GM23338 (cell line): Measurements from ENCODE around the gene CAPZB. TPM values are rescaled to one million over a fixed set of nuclear protein-coding genes. Genes with fewer than 3 reads are reported as not detected.

Source experiments
- ATAC-seq: fragments of 200-7000 bp; cut with Tn5 transposase; 3 replicates; pipeline ENCODE4 v1.9.1; 2020
- DNase-seq: peaks from one replicate; pipeline ENCODE4 v3.0.0-alpha.2; 2015; ENCODE audit warnings: low spot score
- H2AFZ ChIP-seq: fragments of 200-600 bp; sonication (generic); 2 replicates; pipeline ENCODE4 v1.8.0; 2016; ENCODE audit warnings: antibody characterized with exemption, mild to moderate bottlenecking, moderate library complexity
- H3F3A ChIP-seq: fragments of 200-600 bp; sonication (generic); replicated peaks from 2 replicates; pipeline ENCODE4 v1.8.0; 2017; ENCODE audit warnings: antibody characterized with exemption, mixed run types, low read depth
- H3K27ac ChIP-seq: fragments of 200-600 bp; sonication (generic); 2 replicates; pipeline ENCODE4 v1.6.1; 2016; ENCODE audit warnings: low read depth
- H3K27me3 ChIP-seq: fragments of 200-600 bp; sonication (generic); 2 replicates; pipeline ENCODE4 v1.8.0; 2016; ENCODE audit warnings: mild to moderate bottlenecking, mixed run types, moderate library complexity; ENCODE audit not compliant: insufficient read depth
- H3K36me3 ChIP-seq: fragments of 200-600 bp; sonication (generic); 2 replicates; pipeline ENCODE4 v1.8.0; 2016; ENCODE audit warnings: mild to moderate bottlenecking; ENCODE audit not compliant: insufficient read depth
- H3K4me1 ChIP-seq: fragments of 200-600 bp; sonication (generic); 2 replicates; pipeline ENCODE4 v1.8.0; 2016; ENCODE audit warnings: mild to moderate bottlenecking, moderate library complexity; ENCODE audit not compliant: insufficient read depth
- H3K4me2 ChIP-seq: fragments of 200-600 bp; sonication (generic); 2 replicates; pipeline ENCODE4 v1.7.1; 2017; ENCODE audit warnings: mixed run types
- H3K4me3 ChIP-seq: fragments of 200-600 bp; sonication (generic); 2 replicates; pipeline ENCODE4 v1.6.1; 2016; ENCODE audit warnings: mixed run types
- H3K79me2 ChIP-seq: fragments of 200-600 bp; sonication (generic); replicated peaks from 2 replicates; pipeline ENCODE4 v1.8.0; 2017; ENCODE audit warnings: mild to moderate bottlenecking; ENCODE audit not compliant: insufficient read depth
- H3K9me2 ChIP-seq: fragments of 200-600 bp; sonication (generic); 2 replicates; pipeline ENCODE4 v1.8.0; 2017; ENCODE audit not compliant: insufficient read depth
- H4K20me1 ChIP-seq: fragments of 200-600 bp; sonication (generic); replicated peaks from 2 replicates; pipeline ENCODE4 v1.8.0; 2017; ENCODE audit warnings: mild to moderate bottlenecking; ENCODE audit not compliant: insufficient read depth
- H3K27ac Mint-ChIP-seq: 2 replicates; pipeline ENCODE4 v1.8.0; 2020; ENCODE audit warnings: inconsistent platforms, mild to moderate bottlenecking, moderate library complexity, mixed read lengths
- H3K27me3 Mint-ChIP-seq: 3 replicates; pipeline ENCODE4 v1.8.0; 2022; ENCODE audit warnings: low read depth, mild to moderate bottlenecking, moderate library complexity, mixed read lengths, inconsistent platforms; ENCODE audit not compliant: insufficient read depth, poor library complexity
- H3K36me3 Mint-ChIP-seq: 3 replicates; pipeline ENCODE4 v1.8.0; 2021; ENCODE audit warnings: low read depth, mild to moderate bottlenecking, inconsistent platforms, moderate library complexity, mixed read lengths
- H3K4me1 Mint-ChIP-seq: 3 replicates; pipeline ENCODE4 v1.8.0; 2020; ENCODE audit warnings: mild to moderate bottlenecking, inconsistent platforms, mixed read lengths
- H3K4me3 Mint-ChIP-seq: 3 replicates; pipeline ENCODE4 v1.8.0; 2021; ENCODE audit warnings: moderate library complexity, mild to moderate bottlenecking, inconsistent platforms, mixed read lengths
- H3K9me3 Mint-ChIP-seq: 3 replicates; pipeline ENCODE4 v1.8.0; 2020; ENCODE audit warnings: moderate library complexity, mild to moderate bottlenecking, inconsistent platforms, mixed read lengths
- CREB1 ChIP-seq: fragments of 250-450 bp; sonication (Bioruptor Pico); IDR thresholded peaks from 2 replicates; pipeline ENCODE4 v1.5.0; 2020; ENCODE audit warnings: low read depth, mild to moderate bottlenecking, moderate library complexity
- EZH2 ChIP-seq: fragments of 200-600 bp; sonication (generic); IDR thresholded peaks from one replicate; pipeline ENCODE4 v1.8.0; 2017; ENCODE audit warnings: antibody characterized with exemption, mild to moderate bottlenecking, low read depth; ENCODE audit not compliant: unreplicated experiment
- EZH2phosphoT487 ChIP-seq: fragments of 200-600 bp; sonication (generic); IDR thresholded peaks from one replicate; pipeline ENCODE4 v1.8.1; 2018; ENCODE audit warnings: antibody characterized with exemption; ENCODE audit not compliant: unreplicated experiment
- JUNB ChIP-seq: IDR thresholded peaks from one replicate; pipeline ENCODE4 v1.6.1; 2016; ENCODE audit warnings: antibody characterized with exemption; ENCODE audit not compliant: unreplicated experiment
- NANOG ChIP-seq: IDR thresholded peaks from 2 replicates; pipeline ENCODE4 v1.6.1; 2016; ENCODE audit warnings: antibody characterized with exemption, borderline replicate concordance
- POLR2AphosphoS5 ChIP-seq: IDR thresholded peaks from 2 replicates; pipeline ENCODE4 v1.6.1; 2016; ENCODE audit warnings: antibody characterized with exemption, low read depth
- STAT1 ChIP-seq: IDR thresholded peaks from one replicate; pipeline ENCODE4 v1.6.1; 2016; ENCODE audit warnings: antibody characterized with exemption; ENCODE audit not compliant: unreplicated experiment
- ZNF114 ChIP-seq: fragments of 250-450 bp; sonication (Bioruptor Pico); IDR thresholded peaks from 2 replicates; pipeline ENCODE4 v1.5.0; 2020; ENCODE audit warnings: mild to moderate bottlenecking, moderate library complexity
- ZNF331 ChIP-seq: fragments of 250-450 bp; sonication (Bioruptor Pico); IDR thresholded peaks from 2 replicates; pipeline ENCODE4 v1.5.0; 2020; ENCODE audit warnings: low read depth, mild to moderate bottlenecking, moderate library complexity
- polyA plus RNA-seq: library from polyadenylated mRNA; unstranded; fragments of >200 nt; fragmentation: Nextera tagmentation; extraction: Ambion mirVana; gene quantifications from 2 replicates; pipeline ENCODE4 v1.2.1, GENCODE V29; 2016
- total RNA-seq: library from RNA; depleted of rRNA; stranded (reverse); fragments of >200 nt; shearing (Covaris generic); gene quantifications from 2 replicates; pipeline ENCODE4 v1.2.3, GENCODE V29; 2014
- TF ChIP-seq, protein P1 (sequence below): IDR thresholded peaks from 2 replicates; pipeline ENCODE4 v1.6.1; 2016; ENCODE audit warnings: antibody characterized with exemption
- TF ChIP-seq, protein P2 (sequence below): fragments of 250-450 bp; sonication (Bioruptor Pico); IDR thresholded peaks from 2 replicates; pipeline ENCODE4 v1.5.0; 2020; ENCODE audit warnings: mild to moderate bottlenecking, moderate library complexity
- TF ChIP-seq, protein P3 (sequence below): IDR thresholded peaks from one replicate; pipeline ENCODE4 v1.6.1; 2018; ENCODE audit warnings: antibody characterized with exemption; ENCODE audit not compliant: unreplicated experiment
- TF ChIP-seq, protein P4 (sequence below), 2 experiments: fragments of 200-600 bp in 1 of 2; sonication (generic) in 1 of 2; conservative IDR thresholded peaks; 2 replicates each; pipeline versions ENCODE4 v1.5.1 to v1.6.1; 2016 to 2017; ENCODE audit warnings: antibody characterized with exemption in 2 of 2, low read depth in 2 of 2, mild to moderate bottlenecking in 2 of 2, moderate library complexity in 1 of 2

Gene CAPZB
- total and polyA plus RNA-seq, 2 experiments from 2014 or later, result 195 to 348 TPM

DNA sequence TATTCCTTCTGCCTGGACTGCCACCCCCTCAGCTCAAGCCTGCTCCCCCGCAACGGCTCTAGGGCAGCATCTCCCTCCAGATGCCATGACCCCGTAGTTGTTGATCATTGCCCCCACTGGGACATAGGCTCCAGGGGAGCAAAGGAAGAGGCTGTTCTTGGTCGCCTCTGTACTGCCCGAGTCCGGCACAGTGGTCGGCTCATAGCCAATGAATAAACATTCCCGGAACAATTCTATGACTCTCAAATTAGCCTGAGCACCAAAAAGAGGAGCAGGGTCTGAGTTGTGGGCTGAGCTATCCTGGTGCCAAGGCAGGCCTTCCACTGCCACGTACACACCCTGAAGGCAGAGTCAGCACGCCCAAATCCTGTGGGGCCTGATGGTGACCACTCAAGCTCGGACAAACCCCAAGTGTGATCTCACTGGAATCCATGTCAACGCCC lies 33.1 kb downstream of the CAPZB start:
- H3K4me2 ChIP-seq, result no peak overlapping the region
- peaks cover 56% of the 10 kb centered on the region for H3K4me1 ChIP-seq
- H4K20me1 ChIP-seq, result peaks cover 96% of the 10 kb centered on the region
- no peaks in the 10 kb centered on the region for H3F3A ChIP-seq
- Mint-ChIP-seq H3K36me3 (no peaks in the 10 kb centered on the region), H3K9me3 (no peaks in the 10 kb centered on the region), H3K4me1 (peaks cover 81% of the 10 kb centered on the region), H3K4me3 (no peak overlapping the region), H3K27ac (no peak overlapping the region), H3K27me3 (peaks cover 7% of the 10 kb centered on the region)
- H3K36me3 ChIP-seq, result no peaks in the 10 kb centered on the region
- H3K27ac ChIP-seq, result no peak overlapping the region
- H3K27me3 ChIP-seq, result no peaks in the 10 kb centered on the region
- H3K9me2 ChIP-seq, result no peaks in the 10 kb centered on the region
- no peak overlapping the region for H3K4me3 ChIP-seq
- peaks cover 100% of the 10 kb centered on the region for H3K79me2 ChIP-seq
- DNase-seq, result no peak
- no peak for ATAC-seq
- H2AFZ ChIP-seq, result no peak overlapping the region
- TF ChIP-seq CREB1 (no peak), STAT1 (no peak), ZNF331 (CRISPR knock-in tag) (no peak), EZH2 (no peak), EZH2phosphoT487 (no peak), NANOG (no peak), ZNF114 (CRISPR knock-in tag) (no peak), JUNB (no peak), POLR2AphosphoS5 (no peak)
- TF ChIP-seq, protein P1, sequence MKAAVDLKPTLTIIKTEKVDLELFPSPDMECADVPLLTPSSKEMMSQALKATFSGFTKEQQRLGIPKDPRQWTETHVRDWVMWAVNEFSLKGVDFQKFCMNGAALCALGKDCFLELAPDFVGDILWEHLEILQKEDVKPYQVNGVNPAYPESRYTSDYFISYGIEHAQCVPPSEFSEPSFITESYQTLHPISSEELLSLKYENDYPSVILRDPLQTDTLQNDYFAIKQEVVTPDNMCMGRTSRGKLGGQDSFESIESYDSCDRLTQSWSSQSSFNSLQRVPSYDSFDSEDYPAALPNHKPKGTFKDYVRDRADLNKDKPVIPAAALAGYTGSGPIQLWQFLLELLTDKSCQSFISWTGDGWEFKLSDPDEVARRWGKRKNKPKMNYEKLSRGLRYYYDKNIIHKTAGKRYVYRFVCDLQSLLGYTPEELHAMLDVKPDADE, result no peak
- TF ChIP-seq, protein P2, sequence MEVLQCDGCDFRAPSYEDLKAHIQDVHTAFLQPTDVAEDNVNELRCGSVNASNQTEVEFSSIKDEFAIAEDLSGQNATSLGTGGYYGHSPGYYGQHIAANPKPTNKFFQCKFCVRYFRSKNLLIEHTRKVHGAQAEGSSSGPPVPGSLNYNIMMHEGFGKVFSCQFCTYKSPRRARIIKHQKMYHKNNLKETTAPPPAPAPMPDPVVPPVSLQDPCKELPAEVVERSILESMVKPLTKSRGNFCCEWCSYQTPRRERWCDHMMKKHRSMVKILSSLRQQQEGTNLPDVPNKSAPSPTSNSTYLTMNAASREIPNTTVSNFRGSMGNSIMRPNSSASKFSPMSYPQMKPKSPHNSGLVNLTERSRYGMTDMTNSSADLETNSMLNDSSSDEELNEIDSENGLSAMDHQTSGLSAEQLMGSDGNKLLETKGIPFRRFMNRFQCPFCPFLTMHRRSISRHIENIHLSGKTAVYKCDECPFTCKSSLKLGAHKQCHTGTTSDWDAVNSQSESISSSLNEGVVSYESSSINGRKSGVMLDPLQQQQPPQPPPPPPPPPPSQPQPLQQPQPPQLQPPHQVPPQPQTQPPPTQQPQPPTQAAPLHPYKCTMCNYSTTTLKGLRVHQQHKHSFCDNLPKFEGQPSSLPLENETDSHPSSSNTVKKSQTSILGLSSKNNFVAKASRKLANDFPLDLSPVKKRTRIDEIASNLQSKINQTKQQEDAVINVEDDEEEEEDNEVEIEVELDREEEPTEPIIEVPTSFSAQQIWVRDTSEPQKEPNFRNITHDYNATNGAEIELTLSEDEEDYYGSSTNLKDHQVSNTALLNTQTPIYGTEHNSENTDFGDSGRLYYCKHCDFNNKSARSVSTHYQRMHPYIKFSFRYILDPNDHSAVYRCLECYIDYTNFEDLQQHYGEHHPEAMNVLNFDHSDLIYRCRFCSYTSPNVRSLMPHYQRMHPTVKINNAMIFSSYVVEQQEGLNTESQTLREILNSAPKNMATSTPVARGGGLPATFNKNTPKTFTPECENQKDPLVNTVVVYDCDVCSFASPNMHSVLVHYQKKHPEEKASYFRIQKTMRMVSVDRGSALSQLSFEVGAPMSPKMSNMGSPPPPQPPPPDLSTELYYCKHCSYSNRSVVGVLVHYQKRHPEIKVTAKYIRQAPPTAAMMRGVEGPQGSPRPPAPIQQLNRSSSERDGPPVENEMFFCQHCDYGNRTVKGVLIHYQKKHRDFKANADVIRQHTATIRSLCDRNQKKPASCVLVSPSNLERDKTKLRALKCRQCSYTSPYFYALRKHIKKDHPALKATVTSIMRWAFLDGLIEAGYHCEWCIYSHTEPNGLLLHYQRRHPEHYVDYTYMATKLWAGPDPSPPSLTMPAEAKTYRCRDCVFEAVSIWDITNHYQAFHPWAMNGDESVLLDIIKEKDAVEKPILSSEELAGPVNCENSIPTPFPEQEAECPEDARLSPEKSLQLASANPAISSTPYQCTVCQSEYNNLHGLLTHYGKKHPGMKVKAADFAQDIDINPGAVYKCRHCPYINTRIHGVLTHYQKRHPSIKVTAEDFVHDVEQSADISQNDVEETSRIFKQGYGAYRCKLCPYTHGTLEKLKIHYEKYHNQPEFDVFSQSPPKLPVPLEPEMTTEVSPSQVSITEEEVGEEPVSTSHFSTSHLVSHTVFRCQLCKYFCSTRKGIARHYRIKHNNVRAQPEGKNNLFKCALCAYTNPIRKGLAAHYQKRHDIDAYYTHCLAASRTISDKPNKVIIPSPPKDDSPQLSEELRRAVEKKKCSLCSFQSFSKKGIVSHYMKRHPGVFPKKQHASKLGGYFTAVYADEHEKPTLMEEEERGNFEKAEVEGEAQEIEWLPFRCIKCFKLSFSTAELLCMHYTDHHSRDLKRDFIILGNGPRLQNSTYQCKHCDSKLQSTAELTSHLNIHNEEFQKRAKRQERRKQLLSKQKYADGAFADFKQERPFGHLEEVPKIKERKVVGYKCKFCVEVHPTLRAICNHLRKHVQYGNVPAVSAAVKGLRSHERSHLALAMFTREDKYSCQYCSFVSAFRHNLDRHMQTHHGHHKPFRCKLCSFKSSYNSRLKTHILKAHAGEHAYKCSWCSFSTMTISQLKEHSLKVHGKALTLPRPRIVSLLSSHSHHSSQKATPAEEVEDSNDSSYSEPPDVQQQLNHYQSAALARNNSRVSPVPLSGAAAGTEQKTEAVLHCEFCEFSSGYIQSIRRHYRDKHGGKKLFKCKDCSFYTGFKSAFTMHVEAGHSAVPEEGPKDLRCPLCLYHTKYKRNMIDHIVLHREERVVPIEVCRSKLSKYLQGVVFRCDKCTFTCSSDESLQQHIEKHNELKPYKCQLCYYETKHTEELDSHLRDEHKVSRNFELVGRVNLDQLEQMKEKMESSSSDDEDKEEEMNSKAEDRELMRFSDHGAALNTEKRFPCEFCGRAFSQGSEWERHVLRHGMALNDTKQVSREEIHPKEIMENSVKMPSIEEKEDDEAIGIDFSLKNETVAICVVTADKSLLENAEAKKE (CRISPR knock-in tag), result no peak
- TF ChIP-seq, protein P3, sequence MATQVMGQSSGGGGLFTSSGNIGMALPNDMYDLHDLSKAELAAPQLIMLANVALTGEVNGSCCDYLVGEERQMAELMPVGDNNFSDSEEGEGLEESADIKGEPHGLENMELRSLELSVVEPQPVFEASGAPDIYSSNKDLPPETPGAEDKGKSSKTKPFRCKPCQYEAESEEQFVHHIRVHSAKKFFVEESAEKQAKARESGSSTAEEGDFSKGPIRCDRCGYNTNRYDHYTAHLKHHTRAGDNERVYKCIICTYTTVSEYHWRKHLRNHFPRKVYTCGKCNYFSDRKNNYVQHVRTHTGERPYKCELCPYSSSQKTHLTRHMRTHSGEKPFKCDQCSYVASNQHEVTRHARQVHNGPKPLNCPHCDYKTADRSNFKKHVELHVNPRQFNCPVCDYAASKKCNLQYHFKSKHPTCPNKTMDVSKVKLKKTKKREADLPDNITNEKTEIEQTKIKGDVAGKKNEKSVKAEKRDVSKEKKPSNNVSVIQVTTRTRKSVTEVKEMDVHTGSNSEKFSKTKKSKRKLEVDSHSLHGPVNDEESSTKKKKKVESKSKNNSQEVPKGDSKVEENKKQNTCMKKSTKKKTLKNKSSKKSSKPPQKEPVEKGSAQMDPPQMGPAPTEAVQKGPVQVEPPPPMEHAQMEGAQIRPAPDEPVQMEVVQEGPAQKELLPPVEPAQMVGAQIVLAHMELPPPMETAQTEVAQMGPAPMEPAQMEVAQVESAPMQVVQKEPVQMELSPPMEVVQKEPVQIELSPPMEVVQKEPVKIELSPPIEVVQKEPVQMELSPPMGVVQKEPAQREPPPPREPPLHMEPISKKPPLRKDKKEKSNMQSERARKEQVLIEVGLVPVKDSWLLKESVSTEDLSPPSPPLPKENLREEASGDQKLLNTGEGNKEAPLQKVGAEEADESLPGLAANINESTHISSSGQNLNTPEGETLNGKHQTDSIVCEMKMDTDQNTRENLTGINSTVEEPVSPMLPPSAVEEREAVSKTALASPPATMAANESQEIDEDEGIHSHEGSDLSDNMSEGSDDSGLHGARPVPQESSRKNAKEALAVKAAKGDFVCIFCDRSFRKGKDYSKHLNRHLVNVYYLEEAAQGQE, result no peak
- TF ChIP-seq, protein P4, sequence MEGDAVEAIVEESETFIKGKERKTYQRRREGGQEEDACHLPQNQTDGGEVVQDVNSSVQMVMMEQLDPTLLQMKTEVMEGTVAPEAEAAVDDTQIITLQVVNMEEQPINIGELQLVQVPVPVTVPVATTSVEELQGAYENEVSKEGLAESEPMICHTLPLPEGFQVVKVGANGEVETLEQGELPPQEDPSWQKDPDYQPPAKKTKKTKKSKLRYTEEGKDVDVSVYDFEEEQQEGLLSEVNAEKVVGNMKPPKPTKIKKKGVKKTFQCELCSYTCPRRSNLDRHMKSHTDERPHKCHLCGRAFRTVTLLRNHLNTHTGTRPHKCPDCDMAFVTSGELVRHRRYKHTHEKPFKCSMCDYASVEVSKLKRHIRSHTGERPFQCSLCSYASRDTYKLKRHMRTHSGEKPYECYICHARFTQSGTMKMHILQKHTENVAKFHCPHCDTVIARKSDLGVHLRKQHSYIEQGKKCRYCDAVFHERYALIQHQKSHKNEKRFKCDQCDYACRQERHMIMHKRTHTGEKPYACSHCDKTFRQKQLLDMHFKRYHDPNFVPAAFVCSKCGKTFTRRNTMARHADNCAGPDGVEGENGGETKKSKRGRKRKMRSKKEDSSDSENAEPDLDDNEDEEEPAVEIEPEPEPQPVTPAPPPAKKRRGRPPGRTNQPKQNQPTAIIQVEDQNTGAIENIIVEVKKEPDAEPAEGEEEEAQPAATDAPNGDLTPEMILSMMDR (conservative IDR thresholded peaks at IDR 0.05; ENCODE audit: low read depth in 2 of 2), result no peak
